B cell (primary cell): ENCODE data around the gene HSPA14. TPM values are rescaled to one million over a fixed set of nuclear protein-coding genes. Genes with fewer than 3 reads are reported as not detected.

Source experiments
- ATAC-seq: fragments of 200-7000 bp; cut with Tn5 transposase; one replicate; pipeline ENCODE4 v1.10.0; 2021; ENCODE audit warnings: low read depth, mild to moderate bottlenecking, moderate number of reproducible peaks, moderate library complexity
- CTCF ChIA-PET: fragments of 350-600 bp; sonication (Branson Sonifier 250); formaldehyde crosslinking; loops from one replicate; lab custom pipeline; 2021; ENCODE audit warnings: antibody characterized with exemption, inconsistent platforms; lab: Charles Lee
- POLR2A ChIA-PET: fragments of 350-600 bp; sonication (Branson Sonifier 250); formaldehyde crosslinking; loops from one replicate; lab custom pipeline; 2021; ENCODE audit warnings: antibody characterized with exemption; lab: Charles Lee
- DNase-seq: peaks from one replicate; pipeline ENCODE4 v3.0.0; 2013
- H2AFZ ChIP-seq: 2 replicates; pipeline ENCODE4 v1.6.1; 2012; ENCODE audit warnings: mild to moderate bottlenecking, low read depth, low read length; ENCODE audit not compliant: insufficient read depth, poor library complexity, severe bottlenecking
- H3K27ac ChIP-seq, 2 donors: 1 replicate in 1 of 2; 2 replicates in 1 of 2; pipeline ENCODE4 v1.5.1; 2012 to 2013; ENCODE audit warnings: low read length in 2 of 2, mild to moderate bottlenecking in 2 of 2, moderate library complexity in 1 of 2
- H3K27me3 ChIP-seq, 4 experiments: fragments of 200-600 bp in 1 of 4; sonication (generic) in 1 of 4; replicated peaks in 1 of 4; 1 replicate in 2 of 4; 2 replicates in 2 of 4; pipeline versions ENCODE4 v1.6.1 to v1.7.0; 2013 to 2016; ENCODE audit warnings: low read length in 3 of 4, mild to moderate bottlenecking in 2 of 4, mixed read lengths in 1 of 4, moderate library complexity in 1 of 4; ENCODE audit not compliant: insufficient read depth in 4 of 4, control insufficient read depth in 3 of 4; ENCODE audit errors: control extremely low read depth in 1 of 4
- H3K36me3 ChIP-seq, 2 experiments: replicated peaks in 1 of 2; 1 replicate in 1 of 2; 2 replicates in 1 of 2; pipeline versions ENCODE4 v1.6.1 to v1.7.1; 2013; ENCODE audit warnings: low read length in 1 of 2; ENCODE audit not compliant: insufficient read depth in 2 of 2, control insufficient read depth in 1 of 2; ENCODE audit errors: control extremely low read depth in 1 of 2, extremely low read depth in 1 of 2
- H3K4me1 ChIP-seq, 2 donors: fragments of 200-600 bp in 1 of 2; sonication (generic) in 1 of 2; 1 replicate in 1 of 2; 2 replicates in 1 of 2; pipeline versions ENCODE4 v1.5.1 to v1.6.1; 2013 to 2017; ENCODE audit warnings: low read length in 2 of 2; ENCODE audit not compliant: control insufficient read depth in 2 of 2, insufficient read depth in 2 of 2
- H3K4me2 ChIP-seq: replicated peaks from 2 replicates; pipeline ENCODE3; 2012; ENCODE audit warnings: mild to moderate bottlenecking, low read depth, low read length; ENCODE audit not compliant: poor library complexity, severe bottlenecking
- H3K4me3 ChIP-seq, 5 experiments: fragments of 200-600 bp in 1 of 5; sonication (generic) in 1 of 5; 1 replicate in 3 of 5; 2 replicates in 2 of 5; pipeline versions ENCODE4 v1.5.1 to v1.7.0; 2011 to 2016; ENCODE audit warnings: low read length in 4 of 5, mild to moderate bottlenecking in 4 of 5, low read depth in 2 of 5, control low read depth in 1 of 5, moderate library complexity in 1 of 5; ENCODE audit not compliant: insufficient read depth in 1 of 5; ENCODE audit errors: control extremely low read depth in 1 of 5, extremely low read depth in 1 of 5
- H3K79me2 ChIP-seq: fragments of 200-600 bp; sonication (generic); one replicate; pipeline ENCODE4 v1.6.0; 2016; ENCODE audit warnings: low read length; ENCODE audit not compliant: control insufficient read depth, insufficient read depth
- H3K9ac ChIP-seq: fragments of 200-600 bp; sonication (generic); 2 replicates; pipeline ENCODE4 v1.6.1; 2017; ENCODE audit warnings: mild to moderate bottlenecking, low read length, moderate library complexity
- H3K9me3 ChIP-seq, 3 donors: one replicate each; pipeline versions ENCODE4 v1.6.1 to v1.7.1; 2013; ENCODE audit warnings: low read length in 2 of 3; ENCODE audit not compliant: control insufficient read depth in 2 of 3, insufficient read depth in 1 of 3; ENCODE audit errors: control extremely low read depth in 1 of 3
- H4K20me1 ChIP-seq: 2 replicates; pipeline ENCODE4 v1.6.0; 2012; ENCODE audit warnings: mild to moderate bottlenecking, low read length; ENCODE audit not compliant: insufficient read depth, control insufficient read depth, poor library complexity, severe bottlenecking
- H3K27ac Mint-ChIP-seq: one replicate; pipeline ENCODE4 v1.8.0; 2021; ENCODE audit warnings: mixed read lengths
- H3K27me3 Mint-ChIP-seq: one replicate; pipeline ENCODE4 v1.8.0; 2021; ENCODE audit warnings: mixed read lengths
- H3K4me1 Mint-ChIP-seq: one replicate; pipeline ENCODE4 v1.8.0; 2021; ENCODE audit warnings: mixed read lengths
- H3K4me3 Mint-ChIP-seq: one replicate; pipeline ENCODE4 v1.8.0; 2021; ENCODE audit warnings: mixed read lengths
- H3K9me3 Mint-ChIP-seq: one replicate; pipeline ENCODE4 v1.8.0; 2022; ENCODE audit warnings: mixed read lengths; ENCODE audit not compliant: insufficient read depth
- CTCF ChIP-seq: fragments of 200-600 bp; IDR thresholded peaks from one replicate; pipeline ENCODE4 v1.8.0; 2022; ENCODE audit warnings: antibody characterized with exemption, mild to moderate bottlenecking
- EZH2 ChIP-seq: IDR thresholded peaks from 2 replicates; pipeline ENCODE4 v1.6.1; 2012; ENCODE audit warnings: borderline replicate concordance, low read depth, mild to moderate bottlenecking, moderate library complexity, low read length; ENCODE audit not compliant: insufficient read depth, poor library complexity, severe bottlenecking
- WGBS: methylation state at CpG from one replicate; pipeline ENCODE4 v1.1.5; 2013; ENCODE audit warnings: missing lambda C conversion rate; ENCODE audit not compliant: insufficient coverage; 5-methylcytosine and 5-hydroxymethylcytosine counted together
- intact Hi-C: fragments of 100-400 bp; cut with micrococcal nuclease; formaldehyde crosslinking; loops from one replicate; pipeline ENCODE4 v1.10.0; 2022
- polyA plus RNA-seq: library from polyadenylated mRNA; depleted of rRNA; stranded (reverse); fragments of >200 nt; gene quantifications from 2 replicates; pipeline ENCODE4 v1.2.3, GENCODE V29; 2012
- total RNA-seq, 2 donors: library from RNA; stranded (reverse); fragments of 120-200 nt in 1 of 2; gene quantifications; 1 replicate in 1 of 2; 2 replicates in 1 of 2; pipeline versions ENCODE4 v1.2.3 to v1.2.4, GENCODE V29; 2013 to 2022

Gene HSPA14
- total and polyA plus RNA-seq, 2 donors (not counting 1 experiment from before 2014, with no cell fraction given), result 10.8 to 12.8 TPM

GRCh38 chr10:14859043-14859442 is 20.9 kb downstream of the HSPA14 start:
- WGBS, result 90% methylated on average over 3 of the region's 5 CpGs
- no peaks in the 10 kb centered on the region for H3K79me2 ChIP-seq

GRCh38 chr10:14859775-14860174 is 21.7 kb downstream of the HSPA14 start:
- H3K27me3 Mint-ChIP-seq, result no peaks in the 10 kb centered on the region
- intact Hi-C loops, result no loop called here
- no peaks in the 10 kb centered on the region for H3K79me2 ChIP-seq
- no peak overlapping the region for H3K4me2 ChIP-seq
- H3K27ac Mint-ChIP-seq, result no peak overlapping the region
- H3K4me3 Mint-ChIP-seq, result no peak overlapping the region
- TF ChIP-seq CTCF (no peak), EZH2 (no peak)
- H3K9me3 ChIP-seq, result no peaks in the 10 kb centered on the region
- H3K9me3 Mint-ChIP-seq, result no peaks in the 10 kb centered on the region
- H3K27ac ChIP-seq, result no peak overlapping the region
- H3K4me3 ChIP-seq, result no peak overlapping the region
- ChIA-PET CTCF (no interaction called here), POLR2A (no interaction called here)
- DNase-seq (no peak), ATAC-seq (no peak)
- H2AFZ ChIP-seq, result no peak overlapping the region
- H3K36me3 ChIP-seq, result peaks cover 4 to 17% of the 10 kb centered on the region in 2 experiments
- H3K27me3 ChIP-seq, result no peaks in the 10 kb centered on the region
- H3K9ac ChIP-seq, result no peak overlapping the region
- H3K4me1 ChIP-seq, result no peaks in the 10 kb centered on the region
- no peaks in the 10 kb centered on the region for H4K20me1 ChIP-seq
- no peaks in the 10 kb centered on the region for H3K4me1 Mint-ChIP-seq

More at GRCh38 chr10:14859043-14859442, 20.9 kb downstream of the HSPA14 start:
- POLR2A ChIA-PET, result no interaction called here
- no peak overlapping the region for H3K9ac ChIP-seq
- peaks cover 4 to 20% of the 10 kb centered on the region in 2 experiments for H3K36me3 ChIP-seq
- Mint-ChIP-seq H3K9me3 (no peaks in the 10 kb centered on the region), H3K27me3 (no peaks in the 10 kb centered on the region), H3K4me3 (no peak overlapping the region), H3K4me1 (no peaks in the 10 kb centered on the region), H3K27ac (no peak overlapping the region)
- CTCF ChIA-PET, result interaction anchor here (0.8 kb wide), 1 partner anchor 11 kb away, joined by 3 read pairs; no protein-coding TSS in a partner anchor
- H3K4me2 ChIP-seq, result no peak overlapping the region
- H3K9me3 ChIP-seq, result no peaks in the 10 kb centered on the region
- DNase-seq (no peak), ATAC-seq (no peak)
- H3K4me1 ChIP-seq, result no peaks in the 10 kb centered on the region
- H3K27ac ChIP-seq, result no peak overlapping the region
- no peaks in the 10 kb centered on the region for H4K20me1 ChIP-seq
- no peak for TF ChIP-seq EZH2
- no peak for TF ChIP-seq CTCF
- H3K4me3 ChIP-seq, result no peak overlapping the region
- H2AFZ ChIP-seq, result no peak overlapping the region
- intact Hi-C loops, result no loop called here
- no peaks in the 10 kb centered on the region for H3K27me3 ChIP-seq
